H1 (cell line): ENCODE results near the gene ABCC10. TPM values are rescaled to one million over a fixed set of nuclear protein-coding genes. Genes with fewer than 3 reads are reported as not detected.

ENCODE experiments used
- CTCF ChIA-PET: fragments of 300-600 bp; sonication (Branson Sonifier 250); formaldehyde crosslinking; loops from one replicate; lab custom pipeline; 2021; ENCODE audit not compliant: partially characterized antibody; lab: Charles Lee
- POLR2A ChIA-PET: fragments of 300-600 bp; sonication (Branson Sonifier 250); formaldehyde crosslinking; loops from one replicate; lab custom pipeline; 2021; ENCODE audit warnings: inconsistent platforms; ENCODE audit not compliant: partially characterized antibody; lab: Charles Lee
- DNase-seq, 2 experiments: peaks; one replicate each; pipeline versions ENCODE4 v3.0.0 to v3.0.0-alpha.2; 2010 to 2022; ENCODE audit warnings: low spot score in 2 of 2, low read depth in 1 of 2, mixed read lengths in 1 of 2
- FAIRE-seq: peaks from 2 replicates; lab custom pipeline; 2011; peaks lifted over from hg19 to GRCh38; lab: Jason Lieb, UNC
- H2AFZ ChIP-seq: 2 replicates; pipeline ENCODE4 v1.8.1; 2012; ENCODE audit warnings: low read length, inconsistent platforms
- H2AK5ac ChIP-seq: 2 replicates; pipeline ENCODE4 v1.6.1; 2013; ENCODE audit warnings: low read depth, low read length
- H2BK120ac ChIP-seq: replicated peaks from 2 replicates; pipeline ENCODE3; 2013; ENCODE audit warnings: low read depth, low read length, inconsistent platforms
- H2BK12ac ChIP-seq: 2 replicates; pipeline ENCODE4 v1.6.1; 2013; ENCODE audit warnings: low read depth, low read length
- H2BK15ac ChIP-seq: 2 replicates; pipeline ENCODE4 v1.6.1; 2013; ENCODE audit warnings: low read length
- H2BK20ac ChIP-seq: 2 replicates; pipeline ENCODE4 v1.6.1; 2013; ENCODE audit warnings: low read length
- H2BK5ac ChIP-seq: 2 replicates; pipeline ENCODE4 v1.6.1; 2013; ENCODE audit warnings: low read depth, low read length
- H3K14ac ChIP-seq: 2 replicates; pipeline ENCODE4 v1.6.1; 2013; ENCODE audit warnings: inconsistent platforms; ENCODE audit not compliant: insufficient read length
- H3K18ac ChIP-seq: 2 replicates; pipeline ENCODE4 v1.6.1; 2013; ENCODE audit warnings: low read length; ENCODE audit errors: extremely low read depth
- H3K23ac ChIP-seq: 2 replicates; pipeline ENCODE4 v1.6.1; 2013; ENCODE audit warnings: inconsistent platforms; ENCODE audit not compliant: insufficient read length
- H3K23me2 ChIP-seq: 2 replicates; pipeline ENCODE4 v1.6.1; 2013; ENCODE audit warnings: low read depth, low read length
- H3K27ac ChIP-seq: 2 replicates; pipeline ENCODE4 v1.6.1; 2011; ENCODE audit warnings: low read depth, low read length, inconsistent platforms
- H3K27me3 ChIP-seq, 4 experiments: replicated peaks in 1 of 4; 1 replicate in 1 of 4; 2 replicates in 3 of 4; pipeline versions ENCODE4 v1.6.1 to v1.8.1; 2011 to 2013; ENCODE audit warnings: low read length in 3 of 4, mild to moderate bottlenecking in 3 of 4, inconsistent platforms in 2 of 4, mixed read lengths in 2 of 4, moderate library complexity in 1 of 4; ENCODE audit not compliant: control insufficient read depth in 3 of 4, insufficient read depth in 3 of 4; ENCODE audit errors: extremely low read depth in 1 of 4
- H3K36me3 ChIP-seq, 4 experiments: 2 replicates each; pipeline versions ENCODE4 v1.6.1 to v1.8.1; 2011 to 2013; ENCODE audit warnings: mild to moderate bottlenecking in 4 of 4, low read length in 3 of 4, moderate library complexity in 2 of 4, control low read depth in 1 of 4, inconsistent platforms in 1 of 4; ENCODE audit not compliant: insufficient read depth in 4 of 4, control insufficient read depth in 2 of 4
- H3K4ac ChIP-seq: replicated peaks from 2 replicates; pipeline ENCODE3; 2013; ENCODE audit warnings: low read length, low read depth, mixed read lengths, inconsistent platforms; ENCODE audit not compliant: insufficient read length
- H3K4me1 ChIP-seq, 4 experiments: replicated peaks in 1 of 4; 1 replicate in 1 of 4; 2 replicates in 3 of 4; pipeline versions ENCODE4 v1.6.1 to v1.8.1; 2011 to 2013; ENCODE audit warnings: low read length in 3 of 4, inconsistent platforms in 2 of 4, mixed read lengths in 1 of 4; ENCODE audit not compliant: insufficient read depth in 4 of 4, control insufficient read depth in 3 of 4
- H3K4me2 ChIP-seq, 2 experiments: 2 replicates each; pipeline versions ENCODE4 v1.6.1 to v1.8.1; 2011 to 2013; ENCODE audit warnings: low read depth in 2 of 2, low read length in 2 of 2, control low read depth in 1 of 2, inconsistent platforms in 1 of 2, mild to moderate bottlenecking in 1 of 2; ENCODE audit not compliant: insufficient read depth in 1 of 2
- H3K4me3 ChIP-seq, 4 experiments: fragments of 200-600, 300-600 bp in 1 of 4; sonication (generic), shearing (Covaris generic), sonication (Bioruptor Twin) in 1 of 4; 2 replicates each; pipeline versions ENCODE4 v1.5.1 to v1.8.1; 2011 to 2016; ENCODE audit warnings: low read length in 4 of 4, low read depth in 3 of 4, control low read depth in 2 of 4, inconsistent platforms in 2 of 4, mild to moderate bottlenecking in 2 of 4, mixed read lengths in 1 of 4, moderate library complexity in 1 of 4; ENCODE audit not compliant: insufficient read depth in 2 of 4; ENCODE audit errors: extremely low read depth in 1 of 4
- H3K56ac ChIP-seq: replicated peaks from 2 replicates; pipeline ENCODE3; 2013; ENCODE audit warnings: low read depth, mild to moderate bottlenecking, mixed read lengths, low read length, inconsistent platforms; ENCODE audit not compliant: insufficient read length
- H3K79me1 ChIP-seq: 2 replicates; pipeline ENCODE4 v1.6.1; 2013; ENCODE audit warnings: low read depth, low read length, control low read depth
- H3K79me2 ChIP-seq, 2 experiments: 2 replicates each; pipeline versions ENCODE4 v1.6.1 to v1.8.1; 2012 to 2013; ENCODE audit warnings: low read length in 2 of 2, mild to moderate bottlenecking in 2 of 2, inconsistent platforms in 1 of 2; ENCODE audit not compliant: insufficient read depth in 2 of 2, control insufficient read depth in 1 of 2
- H3K9ac ChIP-seq, 4 experiments: replicated peaks in 1 of 4; 1 replicate in 1 of 4; 2 replicates in 3 of 4; pipeline versions ENCODE4 v1.6.1 to v1.8.1; 2011 to 2013; ENCODE audit warnings: low read depth in 3 of 4, low read length in 3 of 4, control low read depth in 2 of 4, mild to moderate bottlenecking in 2 of 4, moderate library complexity in 2 of 4, inconsistent platforms in 1 of 4; ENCODE audit errors: extremely low read depth in 1 of 4
- H3K9me3 ChIP-seq, 2 experiments: 2 replicates each; pipeline versions ENCODE4 v1.6.1 to v1.8.1; 2012 to 2013; ENCODE audit warnings: mild to moderate bottlenecking in 2 of 2, moderate library complexity in 2 of 2, control low read depth in 1 of 2, inconsistent platforms in 1 of 2, low read depth in 1 of 2, low read length in 1 of 2, mixed read lengths in 1 of 2; ENCODE audit not compliant: insufficient read depth in 2 of 2
- H4K20me1 ChIP-seq, 2 experiments: replicated peaks in 1 of 2; 2 replicates each; pipeline versions ENCODE3 to v1.8.1; 2011 to 2013; ENCODE audit warnings: inconsistent platforms in 2 of 2, low read length in 2 of 2, mild to moderate bottlenecking in 1 of 2; ENCODE audit not compliant: insufficient read depth in 2 of 2, control insufficient read depth in 1 of 2
- H4K5ac ChIP-seq: 2 replicates; pipeline ENCODE4 v1.6.1; 2013; ENCODE audit warnings: low read length, low read depth, mixed read lengths, inconsistent platforms; ENCODE audit not compliant: insufficient read length
- H4K8ac ChIP-seq: 2 replicates; pipeline ENCODE4 v1.8.0; 2013; ENCODE audit warnings: mild to moderate bottlenecking, moderate library complexity, low read length, inconsistent platforms; ENCODE audit not compliant: insufficient read depth; ENCODE audit errors: extremely low read depth
- H4K91ac ChIP-seq: replicated peaks from 2 replicates; pipeline ENCODE3; 2013; ENCODE audit warnings: low read length, mixed read lengths, inconsistent platforms; ENCODE audit not compliant: insufficient read length
- E2F6 ChIP-seq: IDR thresholded peaks from 2 replicates; pipeline ENCODE4 v1.6.1; 2012; ENCODE audit warnings: inconsistent platforms
- GTF2F1 ChIP-seq: IDR thresholded peaks from 2 replicates; pipeline ENCODE4 v1.6.1; 2012; ENCODE audit warnings: low read depth, low read length, improper control_type of control experiment, borderline replicate concordance
- MAFK ChIP-seq: IDR thresholded peaks from 2 replicates; pipeline ENCODE4 v1.6.1; 2012; ENCODE audit warnings: low read depth, mild to moderate bottlenecking, improper control_type of control experiment, low read length
- POU5F1 ChIP-seq: IDR thresholded peaks from 2 replicates; pipeline ENCODE4 v1.6.1; 2011; ENCODE audit warnings: low read depth, mild to moderate bottlenecking, low read length, moderate library complexity
- RAD21 ChIP-seq, 2 experiments: IDR thresholded peaks in 1 of 2; conservative IDR thresholded peaks in 1 of 2; 2 replicates each; pipeline ENCODE4 v1.6.1; 2011; ENCODE audit warnings: low read depth in 2 of 2, low read length in 2 of 2, improper control_type of control experiment in 1 of 2, inconsistent platforms in 1 of 2, mild to moderate bottlenecking in 1 of 2, moderate library complexity in 1 of 2
- RXRA ChIP-seq: IDR thresholded peaks from 2 replicates; pipeline ENCODE4 v1.6.1; 2011; ENCODE audit warnings: low read depth, mild to moderate bottlenecking, low read length, moderate library complexity; ENCODE audit not compliant: insufficient read depth
- ZNF274 ChIP-seq: IDR thresholded peaks from 2 replicates; pipeline ENCODE4 v1.7.0; 2012; ENCODE audit warnings: low read length, borderline replicate concordance; ENCODE audit errors: extremely low read depth
- WGBS, 2 experiments: shearing (Covaris generic) in 1 of 2; methylation state at CpG; one replicate each; pipeline versions ENCODE4 v1.1.6 to v1.1.7; 2013 to 2015; ENCODE audit warnings: low lambda C conversion rate in 2 of 2, mixed read lengths in 2 of 2, inconsistent platforms in 1 of 2, low coverage in 1 of 2, missing lambda C conversion rate in 1 of 2; ENCODE audit not compliant: insufficient replicate concordance in 2 of 2, insufficient coverage in 1 of 2, insufficient read length in 1 of 2; ENCODE audit errors: extremely low coverage in 1 of 2, missing lambda C conversion rate in 1 of 2; 5-methylcytosine and 5-hydroxymethylcytosine counted together
- polyA plus RNA-seq, 7 experiments: library from polyadenylated mRNA; depleted of rRNA in 3 of 7; stranded (reverse) in 5 of 7; unstranded in 2 of 7; fragments of >200 nt in 5 of 7; fragments of 200-250 nt in 2 of 7; gene quantifications; 1 replicate in 5 of 7; 2 replicates in 1 of 7; 4 replicates in 1 of 7; pipeline versions ENCODE4 v1.2.1 to v1.2.3, GENCODE V29; 2011 to 2013; ENCODE audit warnings: missing spikeins in 2 of 7, mixed read lengths in 2 of 7
- total RNA-seq: library from RNA; stranded (reverse); fragmentation: NEBNext Ultra II Directional; extraction: Animal tissue kit (Norgen Biotek cat#: 25700); gene quantifications from 2 replicates; pipeline ENCODE4 v1.2.1, GENCODE V29; 2021

Gene ABCC10
- total and polyA plus RNA-seq, 2 of the 8 experiments (the other 6 are each of a cell fraction or from before 2014, with no cell fraction given): 15.5 to 24.6 TPM

- Histone ChIP-seq H3K27me3 (no peaks in the 10 kb centered on the region; a peak in 1 of 7 replicates), H3K4me1 (no peaks in the 10 kb centered on the region), H3K4ac (no peak overlapping the region), H3K23me2 (no peaks in the 10 kb centered on the region), H3K23ac (no peak overlapping the region), H3K79me2 (no peaks in the 10 kb centered on the region), H2BK12ac (no peak overlapping the region), H3K14ac (no peak overlapping the region), H4K8ac (peak overlapping the region; percentile 25; the same call in 1 of the 2 replicates), H3K4me2 (no peak overlapping the region), H4K20me1 (no peaks in the 10 kb centered on the region), H3K36me3 (no peaks in the 10 kb centered on the region), H4K5ac (no peak overlapping the region), H2BK20ac (no peak overlapping the region), H2BK120ac (no peak overlapping the region), H2BK5ac (no peak overlapping the region), H3K4me3 (no peak overlapping the region), H3K9me3 (no peaks in the 10 kb centered on the region), H2BK15ac (no peak overlapping the region), H2AK5ac (no peak overlapping the region), H3K56ac (no peak overlapping the region), H2AFZ (no peak overlapping the region), H4K91ac (no peak overlapping the region), H3K27ac (no peak overlapping the region), H3K79me1 (no peaks in the 10 kb centered on the region), H3K9ac (no peak overlapping the region), H3K18ac (no peak overlapping the region)
- TF ChIP-seq RAD21 (IDR thresholded peaks at IDR 0.05 in 1 of 2, conservative IDR thresholded peaks at IDR 0.05 in 1 of 2; ENCODE audit: low read depth in 2 of 2, low read length in 2 of 2): no peak
- TF ChIP-seq MAFK: no peak
- no peak for TF ChIP-seq GTF2F1
- no peak for TF ChIP-seq ZNF274
- no peak for TF ChIP-seq POU5F1
- TF ChIP-seq RXRA: no peak
- no peak for TF ChIP-seq E2F6
- DNase-seq (no peak), FAIRE-seq (no peak)
- ChIA-PET CTCF (interaction anchor here (1.1 to 1.7 kb wide), 5 partner anchors 10 to 752 kb away, joined by 3 to 6 read pairs (median 3); partner anchors contain the start of gene ABCC10), POLR2A (no interaction called here)
- WGBS, 2 experiments: 74% methylated on average over 4 of the region's 5 CpGs; no CpG with 5 or more reads in 1 of the 2 experiments
Measured at GRCh38 chr6:43412541-43412940, 14.8 kb upstream of the ABCC10 start.
